Stomach (tissue), 9 donors: Measurements from ENCODE around the gene BABAM1. TPM values are rescaled to one million over a fixed set of nuclear protein-coding genes. Genes with fewer than 3 reads are reported as not detected.

Experiments used
- DNase-seq, 2 donors: peaks; one replicate each; pipeline versions ENCODE4 v3.0.0 to v3.0.0-alpha.2; 2013 to 2019
- H3K27ac ChIP-seq, 5 donors: fragments of 200-600 bp in 4 of 5; sonication (generic) in 4 of 5; one replicate each; pipeline ENCODE4 v1.5.1; 2013 to 2019; ENCODE audit warnings: mild to moderate bottlenecking in 1 of 5, moderate library complexity in 1 of 5
- H3K27me3 ChIP-seq, 3 donors: fragments of 200-600 bp; sonication (generic); one replicate each; pipeline ENCODE4 v1.5.1; 2017 to 2019; ENCODE audit warnings: mixed run types in 1 of 3
- H3K36me3 ChIP-seq, 4 donors: fragments of 200-600 bp; sonication (generic); 1 replicate in 3 of 4; 2 replicates in 1 of 4; pipeline ENCODE4 v1.5.1; 2016 to 2019
- H3K4me1 ChIP-seq, 4 donors: fragments of 200-600 bp; sonication (generic); one replicate each; pipeline ENCODE4 v1.5.1; 2016 to 2019
- H3K4me3 ChIP-seq, 4 donors: fragments of 200-600 bp; sonication (generic) in 3 of 4; one replicate each; pipeline ENCODE4 v1.5.1; 2016 to 2019; ENCODE audit warnings: mild to moderate bottlenecking in 1 of 4
- H3K9me3 ChIP-seq, 4 donors: fragments of 200-600 bp; sonication (generic); one replicate each; pipeline ENCODE4 v1.5.1; 2016 to 2019
- EP300 ChIP-seq: sonication (generic); formaldehyde crosslinking; IDR thresholded peaks from one replicate; pipeline ENCODE4 v1.6.1; 2017; ENCODE audit warnings: antibody characterized with exemption
- POLR2A ChIP-seq, 4 donors: fragments of 450-650 bp; IDR thresholded peaks; one replicate each; pipeline ENCODE4 v1.6.1; 2016; ENCODE audit warnings: antibody characterized with exemption in 4 of 4, control low read depth in 2 of 4, mild to moderate bottlenecking in 1 of 4, moderate library complexity in 1 of 4
- POLR2AphosphoS5 ChIP-seq, 3 donors: sonication (generic); formaldehyde crosslinking; IDR thresholded peaks; one replicate each; pipeline ENCODE4 v1.6.1; 2016; ENCODE audit warnings: antibody characterized with exemption in 3 of 3
- WGBS, 5 donors: extraction: QIAGEN DNeasy Blood & Tissue Kit in 3 of 5; methylation state at CpG; one replicate each; pipeline versions ENCODE4 v1.1.5 to v1.1.7; 2013 to 2018; 5-methylcytosine and 5-hydroxymethylcytosine counted together
- intact Hi-C: fragments of 100-400 bp; cut with DNase I; formaldehyde crosslinking; loops from one replicate; pipeline ENCODE4 v1.15.1; 2023; ENCODE audit warnings: low total_unique reads
- polyA plus RNA-seq, 3 donors: library from polyadenylated mRNA; stranded (reverse); fragments of 200-250 nt; gene quantifications; one replicate each; pipeline ENCODE4 v1.2.3, GENCODE V29; 2013
- total RNA-seq, 5 donors: library from RNA; depleted of rRNA; stranded (reverse); fragments of >200 nt; gene quantifications; one replicate each; pipeline versions ENCODE4 v1.1.0 to v1.2.3, GENCODE V29; 2014 to 2016
- TF ChIP-seq, protein P1 (sequence below), 7 experiments: fragments of 450-650 bp in 4 of 7; fragments of 200-600 bp in 3 of 7; sonication (generic) in 3 of 7; IDR thresholded peaks; one replicate each; pipeline ENCODE4 v1.5.1; 2016 to 2019; ENCODE audit warnings: antibody characterized with exemption in 7 of 7, control low read depth in 2 of 7, mild to moderate bottlenecking in 1 of 7
- donor health status: healthy with polysubstance abuse.
- donor health status: Bipolar disorder and iron deficiency.
- donor health status: healthy.

BABAM1 gene
- total and polyA plus RNA-seq, 8 donors, result 26.2 to 146 (median 73.1) TPM

DNA sequence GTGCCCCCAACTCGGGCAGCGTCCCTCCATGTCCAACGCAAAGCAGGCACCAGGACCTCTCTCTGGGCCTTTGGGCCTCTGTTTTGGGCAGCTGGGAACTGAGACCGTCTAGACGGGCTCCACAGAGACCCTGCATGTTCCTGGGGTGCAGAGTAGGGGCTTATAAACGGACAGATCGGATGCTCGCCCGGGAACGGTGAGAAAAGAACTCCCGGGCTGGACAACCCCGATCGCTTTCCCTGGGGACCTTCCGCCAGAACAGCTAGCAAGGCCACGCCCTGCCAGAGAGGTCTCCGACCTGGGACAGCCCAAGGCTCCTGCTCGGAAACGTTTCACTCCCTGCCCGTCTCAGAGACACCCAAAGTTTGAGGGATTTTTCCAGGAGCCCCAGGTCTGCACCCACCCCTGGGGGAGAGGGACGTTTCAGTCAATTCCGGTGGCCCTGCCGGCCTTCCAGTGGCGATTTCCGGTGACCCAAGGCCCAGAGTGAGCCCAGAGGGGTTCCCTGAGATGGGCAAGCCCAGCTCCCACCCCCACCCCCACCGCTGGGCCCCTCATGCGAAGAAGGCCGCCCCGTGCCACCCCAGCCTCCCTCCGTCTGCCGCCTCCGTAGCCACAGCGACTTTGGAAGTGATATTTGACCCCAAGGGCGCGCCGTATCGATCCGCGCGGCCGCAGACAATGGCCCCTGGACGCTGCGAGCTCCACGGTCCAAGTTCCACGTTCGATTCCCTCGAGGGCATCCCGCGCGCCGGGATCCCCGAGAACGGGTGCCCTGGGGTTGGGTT, 23.2 kb upstream of the BABAM1 start:
- TF ChIP-seq POLR2A (IDR thresholded peaks at IDR 0.05) (no peak), EP300 (no peak), POLR2AphosphoS5 (IDR thresholded peaks at IDR 0.05) (no peak)
- TF ChIP-seq, protein P1, sequence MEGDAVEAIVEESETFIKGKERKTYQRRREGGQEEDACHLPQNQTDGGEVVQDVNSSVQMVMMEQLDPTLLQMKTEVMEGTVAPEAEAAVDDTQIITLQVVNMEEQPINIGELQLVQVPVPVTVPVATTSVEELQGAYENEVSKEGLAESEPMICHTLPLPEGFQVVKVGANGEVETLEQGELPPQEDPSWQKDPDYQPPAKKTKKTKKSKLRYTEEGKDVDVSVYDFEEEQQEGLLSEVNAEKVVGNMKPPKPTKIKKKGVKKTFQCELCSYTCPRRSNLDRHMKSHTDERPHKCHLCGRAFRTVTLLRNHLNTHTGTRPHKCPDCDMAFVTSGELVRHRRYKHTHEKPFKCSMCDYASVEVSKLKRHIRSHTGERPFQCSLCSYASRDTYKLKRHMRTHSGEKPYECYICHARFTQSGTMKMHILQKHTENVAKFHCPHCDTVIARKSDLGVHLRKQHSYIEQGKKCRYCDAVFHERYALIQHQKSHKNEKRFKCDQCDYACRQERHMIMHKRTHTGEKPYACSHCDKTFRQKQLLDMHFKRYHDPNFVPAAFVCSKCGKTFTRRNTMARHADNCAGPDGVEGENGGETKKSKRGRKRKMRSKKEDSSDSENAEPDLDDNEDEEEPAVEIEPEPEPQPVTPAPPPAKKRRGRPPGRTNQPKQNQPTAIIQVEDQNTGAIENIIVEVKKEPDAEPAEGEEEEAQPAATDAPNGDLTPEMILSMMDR (IDR thresholded peaks at IDR 0.05), result no peak
- Histone ChIP-seq H3K27ac (peak overlapping the region; percentile 83 to 95 (median 87)), H3K4me1 (peaks cover 67 to 85% (median 80%) of the 10 kb centered on the region in 4 donors), H3K9me3 (no peaks in the 10 kb centered on the region), H3K27me3 (no peaks in the 10 kb centered on the region), H3K36me3 (peaks cover 0 to 9% (median 7%) of the 10 kb centered on the region in 4 donors), H3K4me3 (peak overlapping the region; percentile 85 to 97 (median 90))
- 11 to 14% (median 13%) methylated on average over 16 to 52 of the region's 52 CpGs for WGBS, 5 donors
- DNase-seq, result peak; percentile 60 to 72
- intact Hi-C loops, result no loop called here

DNA sequence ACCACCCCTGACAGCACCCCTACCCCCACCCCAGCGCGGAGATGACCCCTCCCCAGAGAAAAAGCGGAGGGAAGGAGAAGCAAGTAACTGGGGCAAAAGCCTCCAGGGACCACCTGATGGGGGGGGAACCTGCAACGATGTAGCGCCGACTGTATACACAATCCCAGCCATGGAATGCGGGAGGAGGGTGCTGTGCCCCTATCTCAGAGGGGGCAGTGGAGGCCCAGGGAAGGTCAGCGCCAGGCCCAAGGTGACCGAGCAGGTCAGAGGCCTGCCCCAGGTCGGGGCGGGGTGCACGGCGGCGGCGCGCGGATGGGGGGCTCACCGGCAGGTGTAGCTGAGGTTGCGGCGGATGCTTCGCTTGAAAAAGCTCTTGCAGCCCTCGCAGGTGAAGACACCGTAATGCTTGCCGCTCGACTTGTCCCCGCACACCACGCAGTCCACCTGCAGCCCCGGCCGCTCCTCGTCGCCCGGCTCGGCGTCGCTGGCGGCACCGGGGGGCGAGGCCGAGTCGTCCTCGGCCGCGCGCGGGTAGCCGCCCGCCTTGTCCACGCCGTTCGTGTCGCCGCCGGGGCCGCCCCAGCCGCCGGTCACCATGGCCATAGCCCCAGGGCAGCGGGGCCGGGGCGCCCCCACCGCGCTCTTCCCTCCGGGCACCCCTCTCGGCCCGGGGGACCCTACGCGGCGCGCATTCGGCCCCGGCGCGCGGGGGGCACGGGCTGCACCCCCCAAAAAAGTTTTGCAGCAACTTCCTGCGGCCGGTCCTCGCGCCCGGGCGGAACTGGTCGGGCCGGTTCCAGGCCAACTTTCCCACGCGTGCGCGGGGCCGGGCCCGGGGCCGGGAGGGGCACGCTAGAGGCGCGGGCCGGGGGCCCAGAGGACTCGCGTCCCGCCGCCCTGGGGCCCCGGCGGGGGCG, 22.4 kb upstream of the BABAM1 start:
- Histone ChIP-seq H3K4me1 (peaks cover 61 to 85% (median 72%) of the 10 kb centered on the region in 4 donors), H3K27me3 (no peaks in the 10 kb centered on the region), H3K27ac (peak overlapping the region; percentile 83 to 95 (median 87)), H3K4me3 (peak overlapping the region; percentile 85 to 97 (median 90)), H3K9me3 (no peaks in the 10 kb centered on the region), H3K36me3 (peaks cover 0 to 9% (median 6%) of the 10 kb centered on the region in 4 donors)
- intact Hi-C loops, result no loop called here
- 1 to 2% (median 1%) methylated on average over 65 to 99 of the region's 100 CpGs for whole genome bisulfite sequencing, 5 donors
- TF ChIP-seq POLR2A (IDR thresholded peaks at IDR 0.05), result no peak
- TF ChIP-seq, protein P1 (IDR thresholded peaks at IDR 0.05), result no peak
- no peak for TF ChIP-seq POLR2AphosphoS5 (IDR thresholded peaks at IDR 0.05)
- no peak for TF ChIP-seq EP300
- DNase-seq, result peak; percentile 64 to 77

DNA sequence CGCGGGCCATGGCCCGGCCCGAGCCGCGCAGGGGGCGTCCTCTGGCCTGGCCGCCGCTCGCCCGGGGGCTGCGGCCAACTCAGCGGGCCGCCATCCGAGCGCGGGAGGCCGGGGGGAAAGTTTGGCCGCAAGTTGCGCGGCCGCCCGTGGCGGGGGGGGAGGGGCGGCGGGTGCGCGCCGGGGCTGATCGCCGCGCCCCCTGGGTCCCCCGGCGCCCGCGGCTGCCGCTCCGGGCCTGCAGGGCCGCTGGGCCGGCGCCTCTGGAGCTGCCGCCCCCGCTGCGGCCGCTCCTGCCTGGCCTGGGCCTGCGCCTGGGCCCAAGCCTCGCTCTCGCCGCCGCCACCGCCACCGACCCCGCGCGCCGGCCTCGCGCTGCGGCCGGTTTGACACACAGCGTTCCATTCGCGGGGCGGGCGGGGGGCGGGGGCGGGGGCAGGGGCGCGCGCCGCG, 21.7 kb upstream of the BABAM1 start, which contains the start of gene NR2F6:
NR2F6 (minus strand) TSS at position 385 of the 450 bp plus-strand sequence. CDS start 699 bp downstream, outside the sequence.
- Histone ChIP-seq H3K36me3 (peaks cover 0 to 3% (median 2%) of the 10 kb centered on the region in 4 donors), H3K27ac (peak within 1 kb of the TSS; percentile 87 to 95 (median 87)), H3K27me3 (no peaks in the 10 kb centered on the region), H3K4me3 (peak within 1 kb of the TSS; percentile 85 to 97 (median 90)), H3K4me1 (peaks cover 54 to 80% (median 65%) of the 10 kb centered on the region in 4 donors), H3K9me3 (no peaks in the 10 kb centered on the region)
- no peak for DNase-seq
- TF ChIP-seq, protein P1 (IDR thresholded peaks at IDR 0.05), result no peak
- TF ChIP-seq POLR2AphosphoS5 (IDR thresholded peaks at IDR 0.05), result peak in 2 of 3 donors; percentile 76 to 79
- intact Hi-C loops, result no loop called here
- WGBS, 5 donors, result 0 to 2% (median 0%) methylated on average over 9 to 62 of the region's 72 CpGs; no CpG with 5 or more reads in 1 of the 5 donors
